HG03025 (cell line): ENCODE results near the gene GLRX3.

Source experiments
- ATAC-seq: cut with Tn5 transposase; IDR thresholded peaks from one replicate; pipeline ENCODE4 v1.9.1; 2021; ENCODE audit warnings: mild to moderate bottlenecking, moderate library complexity; ENCODE audit not compliant: unreplicated experiment, low FRiP score

Gene GLRX3

DNA sequence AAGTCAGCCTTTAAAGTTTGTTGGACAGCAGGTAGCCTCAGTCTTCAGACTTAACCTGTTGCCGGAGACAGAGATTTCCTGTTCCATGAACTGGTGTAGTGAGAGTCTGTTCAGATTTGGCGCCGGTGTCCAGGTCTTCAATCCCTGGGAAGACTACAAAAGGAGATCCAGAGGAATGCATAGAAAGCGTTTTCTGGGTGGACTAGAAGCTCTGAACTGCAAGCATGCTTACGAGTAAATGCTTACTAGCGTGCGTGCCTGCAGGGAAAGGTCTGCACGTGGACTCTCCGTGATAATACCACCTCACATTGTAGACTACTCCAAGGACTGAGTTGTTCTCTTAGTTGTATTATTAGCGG lies 878 bp downstream of the GLRX3 start:
- no peak for ATAC-seq

DNA sequence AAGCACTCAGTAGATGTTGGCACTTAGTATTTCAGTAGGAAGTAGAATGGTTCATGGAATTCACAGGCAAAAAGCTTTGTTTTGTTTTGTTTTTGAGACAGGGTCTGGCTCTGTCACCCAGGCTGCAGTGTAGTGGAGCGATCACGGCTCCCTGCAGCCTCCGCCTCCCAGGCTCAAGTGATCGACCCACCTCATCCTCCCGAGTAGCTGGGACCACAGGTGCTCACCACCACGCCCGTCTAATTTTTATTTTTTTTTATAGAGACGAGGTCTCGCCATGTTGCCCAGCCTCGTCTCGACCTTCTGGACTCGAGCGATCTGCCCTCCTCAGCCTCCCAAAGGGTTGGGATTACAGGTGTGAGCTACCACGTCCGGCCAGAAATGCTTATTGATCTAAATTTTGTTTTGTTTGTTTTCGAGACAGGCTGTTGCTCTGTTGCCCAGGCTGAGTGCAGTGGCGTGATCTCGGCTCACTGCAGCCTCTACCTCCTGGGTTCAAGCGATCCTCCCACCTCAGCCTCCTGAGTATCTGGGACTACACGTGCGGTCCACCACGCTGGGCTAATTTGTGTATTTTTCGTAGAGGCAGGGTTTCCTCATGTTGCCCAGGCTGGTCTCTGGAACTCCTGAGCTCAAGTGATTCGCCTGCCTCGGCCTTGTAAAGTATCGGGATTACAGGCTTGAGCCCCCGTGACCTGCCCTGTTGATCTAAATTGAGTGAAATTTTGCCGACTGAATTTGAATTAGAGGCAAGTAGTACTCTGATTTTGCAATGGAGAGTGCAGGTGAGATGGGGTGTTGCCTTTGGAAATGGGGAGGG lies 1.7 kb downstream of the GLRX3 start:
- no peak for ATAC-seq

DNA sequence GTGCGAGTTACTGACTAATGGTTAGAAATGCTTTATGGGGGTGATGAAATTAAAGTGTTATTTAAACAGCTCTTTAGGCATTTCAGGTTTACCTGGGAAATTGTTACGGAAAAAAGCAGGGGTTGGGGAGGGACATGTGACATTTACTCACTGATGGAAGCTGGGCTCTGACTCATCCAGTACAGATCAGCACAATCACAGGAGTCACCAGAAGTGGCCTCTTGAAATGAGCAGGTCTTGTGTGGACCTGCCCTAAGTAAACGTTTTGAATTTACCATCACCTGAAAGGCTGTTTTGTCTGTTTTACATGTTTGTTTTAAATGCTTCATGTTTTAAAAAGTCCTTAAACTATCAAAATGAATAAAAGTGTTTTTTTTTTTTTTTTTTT lies 2.3 kb downstream of the GLRX3 start:
- no peak for ATAC-seq

DNA sequence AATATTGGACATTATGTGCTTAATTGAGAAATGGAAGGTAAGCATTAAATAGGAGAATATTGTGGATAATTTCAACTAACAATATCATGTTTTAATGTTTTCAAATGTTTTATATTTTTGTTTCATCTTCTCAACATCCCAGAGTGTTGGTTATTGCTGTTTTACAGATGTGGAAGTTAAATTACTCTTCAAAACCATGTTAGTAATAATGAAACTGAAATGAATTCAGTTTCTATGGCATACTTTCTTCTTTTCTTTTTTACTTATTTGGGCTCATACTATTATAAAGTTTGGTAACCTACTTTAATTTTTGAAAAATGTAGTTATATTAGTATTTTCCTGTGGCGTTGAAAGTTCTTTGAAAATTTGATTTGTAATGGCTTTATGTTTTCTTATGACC lies 4.2 kb downstream of the GLRX3 start:
- no peak for ATAC-seq

DNA sequence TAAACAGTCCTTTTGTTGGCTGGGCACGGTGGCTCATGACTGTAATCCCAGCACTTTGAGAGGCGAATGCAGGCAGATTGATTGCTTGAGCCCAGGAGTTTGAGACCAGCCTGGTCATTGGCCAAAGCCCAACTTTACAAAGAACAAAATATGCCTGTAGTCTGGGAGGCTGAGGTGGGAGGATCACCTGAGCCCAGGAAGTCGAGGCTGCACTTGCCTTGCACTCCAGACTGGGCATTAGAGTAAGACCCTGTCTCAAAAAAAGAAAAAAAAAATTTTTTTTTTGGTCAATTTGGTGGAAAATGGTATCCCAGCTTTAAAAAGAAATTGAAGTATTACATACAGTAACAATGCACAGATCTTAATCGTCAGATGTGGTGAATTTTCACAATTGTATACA lies 4.8 kb downstream of the GLRX3 start:
- ATAC-seq, result no peak

DNA sequence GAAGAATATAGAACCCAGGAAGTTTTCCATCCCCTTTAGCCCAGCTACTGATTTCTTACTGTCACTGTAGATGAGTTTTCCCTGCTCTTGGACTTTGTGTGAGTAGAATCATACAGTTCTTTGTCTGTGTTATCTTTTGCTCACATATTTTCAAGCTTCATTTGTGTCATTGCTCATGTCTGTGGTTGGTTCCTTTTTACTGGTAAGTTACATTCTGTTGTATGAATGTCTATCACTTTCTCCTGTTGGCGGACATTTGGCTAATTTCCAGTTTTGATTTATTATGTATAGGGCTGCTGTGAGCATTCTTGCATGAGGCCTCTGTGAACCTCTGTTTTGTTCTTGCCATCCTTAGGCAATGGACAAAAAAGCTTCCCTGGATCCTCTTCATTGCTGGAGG lies 5.3 kb downstream of the GLRX3 start:
- ATAC-seq, result peak; percentile 28

DNA sequence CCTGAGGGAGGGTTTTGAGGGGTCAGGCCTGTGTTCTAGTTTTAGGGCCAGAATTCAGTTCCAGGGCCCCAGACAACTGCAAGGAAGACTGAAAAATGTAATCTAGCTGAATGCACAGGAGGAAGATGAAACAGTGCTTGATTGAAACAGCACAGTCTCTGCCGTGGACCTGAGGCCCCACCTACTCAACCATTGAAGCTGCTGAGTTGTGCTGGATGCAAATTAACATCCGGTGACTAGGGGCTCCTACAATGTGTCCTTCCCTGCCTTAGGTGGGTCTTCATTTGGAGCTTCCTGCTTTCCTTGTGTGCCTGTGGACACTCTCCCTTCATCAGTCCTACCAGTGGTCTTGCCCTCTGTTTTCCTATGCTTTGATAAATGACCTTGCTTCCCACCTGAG lies 5.7 kb downstream of the GLRX3 start:
- ATAC-seq, result peak; percentile 82

DNA sequence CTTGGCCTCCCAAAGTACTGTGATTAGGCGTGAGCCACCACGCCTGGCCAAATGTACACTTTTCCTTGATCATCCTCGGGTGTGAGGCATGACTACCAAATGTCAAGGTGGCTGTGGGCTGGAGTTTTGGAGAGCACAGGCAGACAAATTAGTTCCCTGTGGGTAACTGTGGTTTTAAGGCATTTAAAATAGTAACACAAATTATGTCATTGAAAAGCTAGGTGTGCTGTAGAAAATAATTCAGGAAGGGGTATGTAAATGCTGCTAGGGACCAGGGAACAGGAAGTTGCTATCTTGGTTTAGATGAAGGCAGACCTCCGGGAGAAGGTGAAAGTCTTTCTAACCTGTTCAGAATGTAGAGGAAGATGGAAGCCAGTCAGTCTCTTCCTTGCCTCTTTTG lies 9.9 kb downstream of the GLRX3 start:
- ATAC-seq, result no peak

DNA sequence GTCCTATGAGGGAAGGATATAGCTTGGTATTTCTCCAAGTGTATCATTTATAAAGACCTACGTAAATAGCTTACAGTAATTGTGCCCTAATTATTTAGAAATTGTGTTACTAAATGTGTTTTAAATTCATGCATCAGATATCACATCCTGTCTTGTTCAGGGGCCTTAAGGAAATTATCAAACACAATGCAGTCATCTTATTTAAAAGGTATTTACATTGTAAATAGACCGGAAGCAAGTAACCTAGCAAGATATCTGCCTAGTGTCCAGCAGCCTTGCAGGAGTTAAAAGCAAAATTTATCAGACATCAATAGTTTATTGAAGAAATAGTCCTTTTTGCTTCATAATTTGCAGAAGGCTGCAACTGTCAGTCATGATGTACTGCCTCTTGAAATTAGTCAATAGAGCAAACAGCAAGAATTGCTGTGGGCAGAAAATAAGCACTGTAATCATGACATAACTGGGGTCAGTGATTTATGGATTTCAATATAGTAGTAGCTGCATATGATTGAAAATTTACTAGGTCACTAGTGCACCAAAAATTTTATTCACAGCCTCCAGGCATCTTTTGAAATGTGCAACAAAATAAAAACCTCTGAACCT lies 23.1 kb downstream of the GLRX3 start:
- ATAC-seq, result no peak

DNA sequence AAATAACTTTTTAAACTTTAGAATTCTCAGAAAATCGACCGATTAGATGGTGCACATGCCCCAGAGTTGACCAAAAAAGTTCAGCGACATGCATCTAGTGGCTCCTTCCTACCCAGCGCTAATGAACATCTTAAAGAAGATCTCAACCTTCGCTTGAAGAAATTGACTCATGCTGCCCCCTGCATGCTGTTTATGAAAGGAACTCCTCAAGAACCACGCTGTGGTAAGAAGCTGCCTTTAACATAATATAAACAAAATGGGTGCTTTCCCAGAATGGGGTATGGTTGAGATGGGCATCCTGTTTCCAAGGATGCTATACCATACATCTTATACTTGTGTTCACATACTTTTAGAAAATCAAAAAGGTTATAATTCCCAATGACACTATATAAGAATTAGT lies 24.6 kb downstream of the GLRX3 start:
- peak; percentile 64 for ATAC-seq

DNA sequence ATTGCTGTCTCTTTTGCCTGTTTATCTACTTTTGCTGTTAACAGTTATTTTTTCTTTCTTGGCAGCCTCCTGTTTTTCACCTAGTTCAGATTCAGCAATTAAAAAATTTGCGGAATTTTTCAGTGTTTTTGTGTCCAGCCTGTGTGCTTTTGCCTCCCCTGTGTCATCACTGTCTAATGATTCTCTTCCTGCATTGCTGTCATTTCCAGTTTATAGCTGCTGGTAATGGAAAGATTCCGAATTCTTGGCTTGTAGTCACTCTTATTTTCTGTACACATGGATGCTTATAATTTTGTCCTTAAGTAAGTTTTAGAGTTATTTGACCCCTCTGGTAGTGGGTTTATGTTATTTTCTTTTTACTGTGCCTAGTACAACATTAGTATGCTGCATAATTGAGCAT lies 25.1 kb downstream of the GLRX3 start:
- no peak for ATAC-seq

DNA sequence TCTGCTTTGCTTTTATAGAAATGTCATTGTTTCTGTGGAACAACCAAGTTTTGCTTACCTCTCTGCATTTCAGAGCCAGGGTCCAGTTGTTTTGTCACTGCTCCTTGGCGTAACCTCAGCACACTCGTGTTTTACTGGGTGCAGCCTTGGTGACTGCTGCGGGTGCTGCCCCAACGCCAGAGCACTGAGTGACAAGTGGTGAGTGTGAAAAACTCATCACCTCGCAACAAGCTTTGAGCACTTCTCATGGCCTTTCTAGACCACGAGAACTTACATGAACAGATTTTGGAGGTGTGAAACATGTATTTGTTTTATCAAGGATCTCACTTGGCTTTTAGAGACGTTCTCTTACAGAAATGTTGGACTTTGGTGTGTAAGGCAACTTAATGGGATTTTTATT lies 31.0 kb downstream of the GLRX3 start:
- ATAC-seq, result no peak

DNA sequence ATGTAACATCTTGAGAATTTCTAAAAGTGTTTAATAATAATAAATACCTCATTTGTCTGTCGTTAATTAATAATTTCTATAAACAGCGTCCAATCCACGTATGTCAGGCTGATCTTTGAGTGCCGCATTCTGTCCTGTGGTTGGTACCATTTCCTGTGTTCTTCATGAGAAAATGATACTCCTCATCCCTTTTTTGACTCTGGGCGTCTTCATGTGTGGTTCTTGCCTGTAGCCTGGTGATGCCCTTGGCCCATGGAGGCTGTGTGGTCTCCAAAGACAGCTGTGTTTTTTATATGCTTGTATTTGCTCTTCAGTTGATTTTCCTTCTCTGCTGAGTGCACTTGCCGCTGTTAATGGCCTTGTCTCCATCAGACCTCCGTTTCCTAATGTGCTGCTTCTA lies 31.5 kb downstream of the GLRX3 start:
- no peak for ATAC-seq

DNA sequence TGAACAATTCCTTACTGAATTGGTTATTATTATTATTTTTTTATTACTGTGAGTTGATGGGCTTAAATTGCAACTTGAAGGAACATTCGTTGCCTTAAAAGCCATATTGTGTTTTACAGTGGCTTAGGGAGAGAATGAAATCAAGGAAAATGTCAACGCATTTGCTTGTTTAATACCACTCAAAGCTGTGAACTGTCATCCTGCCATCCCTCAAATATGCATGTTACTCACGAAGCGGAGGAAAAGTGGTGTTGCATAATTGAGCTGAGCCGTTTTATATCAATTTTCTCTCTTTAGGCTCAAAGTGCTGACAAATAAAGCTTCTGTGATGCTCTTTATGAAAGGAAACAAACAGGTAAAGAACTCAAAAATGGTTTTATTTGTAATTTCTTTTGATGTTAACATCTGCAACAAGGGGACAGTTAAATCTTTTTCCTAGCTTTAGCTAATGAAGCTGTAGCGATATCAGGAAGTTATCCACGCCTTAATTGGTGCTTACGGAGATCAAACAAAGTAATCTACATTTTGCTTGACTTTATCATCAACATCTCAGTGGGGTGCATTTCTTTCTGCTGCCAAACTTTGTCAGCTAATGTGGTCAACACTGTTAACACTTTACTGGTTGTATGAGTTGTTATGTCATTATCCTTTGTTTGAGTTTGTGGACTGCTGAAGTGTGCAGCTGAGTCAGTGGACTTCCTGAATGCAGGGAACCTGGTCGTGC lies 33.1 kb downstream of the GLRX3 start:
- ATAC-seq, result no peak

DNA sequence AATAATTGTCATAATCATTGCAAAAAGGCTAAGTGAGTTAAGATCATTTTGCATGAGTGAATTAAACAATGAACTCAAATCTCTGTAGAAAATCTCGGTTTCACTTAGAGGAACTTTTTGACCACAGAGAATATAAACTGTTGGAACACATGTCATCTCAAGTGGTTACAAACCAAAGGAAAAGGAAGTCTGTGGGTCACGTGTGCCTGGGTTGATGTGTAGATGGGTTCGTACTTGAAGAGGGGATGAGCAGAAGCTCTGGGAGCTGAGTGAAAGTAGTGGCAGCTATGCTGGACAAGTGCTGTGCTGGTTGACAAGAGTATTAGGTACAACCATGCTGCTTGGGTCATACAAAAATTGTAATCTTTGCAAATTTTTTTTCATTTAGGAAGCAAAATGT lies 35.0 kb downstream of the GLRX3 start:
- no peak for ATAC-seq

DNA sequence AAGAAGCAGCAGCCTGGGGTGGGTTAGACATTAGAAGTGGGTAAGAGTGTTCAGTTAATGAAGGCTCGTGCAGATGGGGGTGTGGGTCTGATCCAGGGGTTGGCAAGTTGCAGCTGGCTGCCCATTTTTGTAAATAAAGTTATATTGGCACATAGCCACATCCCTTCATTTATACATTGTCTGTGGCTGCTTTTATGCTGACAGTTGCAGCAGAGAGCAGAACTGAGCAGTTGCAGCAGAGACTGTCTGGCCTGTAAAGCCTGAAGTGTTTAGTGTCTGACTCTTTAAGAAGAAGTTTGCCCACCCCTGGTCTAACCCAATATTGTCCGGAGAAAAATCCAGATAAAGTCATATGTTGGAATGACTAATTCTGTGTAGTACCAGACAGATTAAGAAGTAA lies 38.1 kb downstream of the GLRX3 start:
- ATAC-seq, result no peak

DNA sequence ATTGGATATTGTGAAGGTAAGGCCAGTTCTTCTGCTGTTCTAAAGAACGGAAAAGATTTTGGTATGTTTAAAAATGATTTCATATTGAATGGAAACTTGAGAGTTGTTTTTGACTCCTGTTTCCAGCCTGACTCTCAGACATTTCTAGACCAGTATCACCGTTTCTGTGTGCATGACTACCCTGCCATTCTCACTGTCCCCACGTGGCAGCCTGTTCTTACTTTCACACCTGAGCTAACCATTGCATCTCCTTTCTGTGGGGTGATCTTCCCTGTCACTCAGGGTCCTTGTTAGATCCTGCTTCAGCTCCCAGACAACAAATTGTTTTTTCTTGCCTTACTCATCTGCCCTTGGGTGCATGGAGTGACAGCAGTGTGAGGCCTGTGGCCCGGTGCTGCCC lies 38.9 kb downstream of the GLRX3 start:
- ATAC-seq, result no peak

DNA sequence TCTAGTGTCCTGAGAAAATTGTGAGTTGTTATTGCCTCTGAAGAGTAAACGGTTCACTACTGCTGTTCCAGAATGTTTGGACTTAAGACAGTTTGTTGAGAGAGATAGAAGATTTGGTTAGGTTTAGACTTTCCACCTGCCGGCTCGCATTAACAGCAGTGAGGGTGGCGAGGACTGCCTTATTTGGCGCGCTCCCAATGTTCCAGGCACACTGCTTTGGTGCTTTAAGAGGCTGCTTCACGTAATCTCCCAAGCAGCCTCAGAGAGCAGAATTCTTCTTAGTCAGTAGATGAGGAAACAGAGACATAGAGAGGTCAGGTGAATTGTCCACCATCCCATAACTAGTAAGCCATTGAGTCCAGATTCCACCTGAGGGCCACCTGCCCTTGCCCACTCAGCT lies 41.1 kb downstream of the GLRX3 start:
- ATAC-seq, result no peak

DNA sequence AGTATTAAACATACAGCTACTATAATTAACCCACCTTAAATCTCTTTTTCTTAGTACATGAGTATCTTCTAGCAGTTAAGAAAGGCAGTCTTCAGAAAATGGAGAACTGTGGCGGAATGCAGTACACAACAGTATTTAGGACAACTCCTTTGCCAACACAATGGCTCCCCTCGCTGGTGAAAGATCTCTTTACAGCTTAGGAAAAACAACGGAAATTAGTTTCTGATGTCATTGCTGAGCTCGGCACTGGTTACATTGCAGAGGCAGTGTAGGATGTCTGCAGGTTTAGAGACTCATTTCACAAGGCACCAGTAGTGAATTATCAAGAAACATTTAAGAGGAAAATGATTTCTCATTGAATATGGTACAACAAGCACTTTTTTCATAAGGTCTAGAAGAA lies 43.4 kb downstream of the GLRX3 start:
- no peak for ATAC-seq

DNA sequence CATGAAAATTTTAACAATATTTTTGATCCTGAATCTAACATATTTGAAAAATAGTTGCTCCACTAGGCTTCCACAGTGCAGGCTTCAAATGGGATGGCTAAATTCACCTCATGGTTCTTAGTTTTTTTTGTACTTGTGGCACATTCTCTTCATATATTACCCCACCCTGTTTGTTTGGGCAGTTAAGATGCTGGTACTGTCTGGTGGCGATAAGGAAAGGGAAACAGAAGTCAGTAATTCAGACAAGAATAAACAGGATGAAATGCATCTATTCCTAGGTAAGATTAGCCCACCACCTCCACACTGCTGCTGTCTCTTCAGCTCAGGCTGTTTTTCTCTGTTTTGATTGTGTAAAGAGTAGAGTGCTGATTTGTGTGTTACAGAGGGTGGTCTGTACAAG lies 44.2 kb downstream of the GLRX3 start:
- no peak for ATAC-seq

DNA sequence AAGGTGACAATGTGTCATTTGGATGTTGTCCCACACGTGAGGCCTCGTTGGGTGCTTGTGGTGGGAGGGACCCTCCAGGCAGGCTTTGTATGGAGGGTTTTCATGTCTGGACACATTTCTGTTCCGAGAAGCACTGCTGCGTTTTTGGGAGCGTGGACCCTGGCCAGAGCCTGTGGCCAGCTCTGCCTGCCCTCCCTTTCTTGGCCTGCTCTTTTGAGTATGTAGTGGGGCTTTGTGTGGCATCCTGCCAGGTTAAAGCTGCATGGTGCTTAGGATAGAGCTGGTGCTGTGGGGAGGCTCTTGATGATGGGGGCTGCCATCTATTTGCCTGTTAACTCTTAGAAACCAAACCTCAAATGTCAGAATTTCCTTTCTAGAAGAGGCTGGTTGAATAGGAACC lies 45.7 kb downstream of the GLRX3 start:
- no peak for ATAC-seq

DNA sequence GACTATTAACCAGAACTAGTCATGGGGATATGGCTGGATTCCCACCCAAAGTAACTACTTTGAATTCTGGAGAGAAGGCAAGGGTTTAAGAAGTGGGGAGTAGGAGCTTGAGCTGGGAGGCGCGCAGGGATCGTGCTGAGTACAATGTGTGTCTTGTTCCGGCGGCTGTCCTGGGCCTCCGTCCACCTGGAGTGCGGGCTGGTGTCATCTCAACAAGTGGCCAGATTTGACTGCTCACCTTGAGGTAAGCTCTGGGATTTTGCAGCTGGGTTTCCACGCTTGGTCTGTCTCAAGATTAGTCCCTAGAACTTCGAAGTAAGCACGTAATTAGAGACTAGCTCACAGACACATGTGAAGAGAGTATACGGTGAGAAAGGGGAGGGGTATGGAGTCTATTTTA lies 49.4 kb downstream of the GLRX3 start:
- ATAC-seq, result no peak
